Mucosa of stomach (tissue), 1 donor: ENCODE measurements around the gene USH2A.

ENCODE experiments used
- H3K27me3 ChIP-seq: one replicate; pipeline ENCODE4 v1.7.0; 2013; ENCODE audit warnings: mild to moderate bottlenecking, low read length; ENCODE audit not compliant: control insufficient read depth, insufficient read depth
- H3K36me3 ChIP-seq: one replicate; pipeline ENCODE4 v1.7.0; 2013; ENCODE audit warnings: low read length; ENCODE audit not compliant: control insufficient read depth, insufficient read depth
- H3K4me1 ChIP-seq: one replicate; pipeline ENCODE4 v1.7.0; 2013; ENCODE audit warnings: mild to moderate bottlenecking, low read length; ENCODE audit not compliant: control insufficient read depth, insufficient read depth
- H3K4me3 ChIP-seq: one replicate; pipeline ENCODE4 v1.7.0; 2013; ENCODE audit warnings: low read length
- H3K9ac ChIP-seq: one replicate; pipeline ENCODE4 v1.7.0; 2013; ENCODE audit warnings: mild to moderate bottlenecking, low read length, moderate library complexity
- H3K9me3 ChIP-seq: one replicate; pipeline ENCODE4 v1.7.0; 2013; ENCODE audit warnings: mild to moderate bottlenecking, low read length, moderate library complexity; ENCODE audit not compliant: control insufficient read depth
- donor health status: Pancreatic carcinoma.

USH2A gene

GRCh38 chr1:215819114-215819513 lies 604.1 kb downstream of the USH2A start:
- no peaks in the 10 kb centered on the region for H3K27me3 ChIP-seq
- H3K9me3 ChIP-seq = no peaks in the 10 kb centered on the region
- H3K4me3 ChIP-seq = no peak overlapping the region
- H3K9ac ChIP-seq = no peak overlapping the region
- no peaks in the 10 kb centered on the region for H3K4me1 ChIP-seq
- H3K36me3 ChIP-seq = no peaks in the 10 kb centered on the region

DNA sequence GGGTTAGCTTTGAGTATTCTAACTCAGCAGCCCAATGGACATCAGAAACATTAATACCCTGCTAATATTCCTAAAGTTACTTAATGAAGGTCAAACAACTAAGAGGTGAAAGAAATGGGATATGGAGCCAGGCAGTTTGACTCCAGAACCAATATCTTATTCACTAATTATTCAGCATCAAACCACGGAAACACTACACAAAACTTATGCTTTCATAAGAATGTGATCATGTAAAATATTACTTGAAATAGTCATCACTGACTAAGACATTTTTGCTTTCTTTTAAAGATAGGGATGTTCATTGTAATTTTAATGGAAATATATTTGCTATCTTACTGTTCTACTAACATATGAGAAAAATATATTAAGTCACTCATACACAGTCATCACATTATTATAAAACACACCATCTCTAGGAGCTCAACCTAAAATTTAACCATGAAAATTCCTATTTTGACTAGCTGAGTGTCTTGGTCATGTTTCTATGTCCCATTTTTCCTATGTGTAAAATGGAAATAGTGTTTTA lies 615.3 kb downstream of the USH2A start:
- Histone ChIP-seq H3K4me3 (no peak overlapping the region), H3K27me3 (no peaks in the 10 kb centered on the region), H3K4me1 (no peaks in the 10 kb centered on the region), H3K9me3 (no peaks in the 10 kb centered on the region), H3K36me3 (no peaks in the 10 kb centered on the region), H3K9ac (no peak overlapping the region)

- Histone ChIP-seq H3K9me3 (no peaks in the 10 kb centered on the region), H3K36me3 (no peaks in the 10 kb centered on the region), H3K4me1 (no peaks in the 10 kb centered on the region), H3K27me3 (no peaks in the 10 kb centered on the region), H3K9ac (no peak overlapping the region), H3K4me3 (no peak overlapping the region)
Observed at GRCh38 chr1:215807218-215807617, 616.0 kb downstream of the USH2A start.

DNA sequence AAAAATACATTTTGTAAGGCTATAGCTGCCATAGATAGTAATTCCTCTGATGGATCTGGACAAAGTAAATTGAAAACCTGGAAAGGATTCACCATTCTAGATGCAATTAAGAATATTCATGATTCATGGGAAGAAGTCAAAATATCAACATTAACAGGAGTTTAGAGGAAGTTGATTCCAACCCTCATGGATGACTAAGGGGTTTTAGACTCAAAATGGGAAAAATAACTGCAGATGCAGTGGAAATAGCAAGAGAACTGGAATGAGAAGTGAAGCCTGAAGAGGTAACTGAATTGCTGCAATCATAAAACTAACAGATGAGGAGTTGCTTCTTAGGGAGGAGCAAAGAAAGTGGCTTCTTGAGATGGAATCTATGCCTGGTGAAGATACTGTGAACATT lies 625.4 kb downstream of the USH2A start:
- H3K27me3 ChIP-seq = no peaks in the 10 kb centered on the region
- no peaks in the 10 kb centered on the region for H3K9me3 ChIP-seq
- H3K4me1 ChIP-seq = no peaks in the 10 kb centered on the region
- H3K9ac ChIP-seq = no peak overlapping the region
- H3K36me3 ChIP-seq = no peaks in the 10 kb centered on the region
- no peak overlapping the region for H3K4me3 ChIP-seq

- H3K9ac ChIP-seq = no peak overlapping the region
- no peaks in the 10 kb centered on the region for H3K36me3 ChIP-seq
- H3K4me3 ChIP-seq = no peak overlapping the region
- H3K27me3 ChIP-seq = no peaks in the 10 kb centered on the region
- no peaks in the 10 kb centered on the region for H3K4me1 ChIP-seq
- H3K9me3 ChIP-seq = no peaks in the 10 kb centered on the region
Observed at GRCh38 chr1:215794156-215794555, 629.1 kb downstream of the USH2A start.

DNA sequence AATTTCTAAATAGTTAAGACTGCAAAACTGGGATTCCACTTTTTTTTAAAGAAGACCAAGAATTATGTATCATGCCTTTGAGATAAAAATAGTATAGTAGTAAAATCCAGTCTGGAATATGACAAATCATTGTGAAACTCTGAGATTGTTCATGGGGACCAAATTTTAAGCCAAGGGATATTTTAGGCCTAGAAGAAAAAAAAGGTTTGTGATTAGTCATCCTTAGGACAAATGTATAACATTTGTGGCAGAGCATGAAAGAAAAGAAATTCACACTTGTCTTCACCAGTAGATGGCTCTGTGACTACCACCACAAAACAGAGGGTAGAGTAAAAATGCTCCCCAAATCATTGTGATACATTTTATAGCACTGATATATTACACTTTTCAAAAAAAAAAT lies 630.1 kb downstream of the USH2A start:
- H3K9me3 ChIP-seq = no peaks in the 10 kb centered on the region

GRCh38 chr1:215792446-215792845 lies 630.8 kb downstream of the USH2A start:
- Histone ChIP-seq H3K9me3 (no peaks in the 10 kb centered on the region), H3K4me1 (no peaks in the 10 kb centered on the region), H3K36me3 (no peaks in the 10 kb centered on the region), H3K9ac (no peak overlapping the region), H3K4me3 (no peak overlapping the region), H3K27me3 (no peaks in the 10 kb centered on the region)

More for the DNA sequence above, 630.1 kb downstream of the USH2A start:
- H3K4me1 ChIP-seq = no peaks in the 10 kb centered on the region
- no peak overlapping the region for H3K4me3 ChIP-seq
- H3K27me3 ChIP-seq = no peaks in the 10 kb centered on the region
- no peaks in the 10 kb centered on the region for H3K36me3 ChIP-seq
- H3K9ac ChIP-seq = no peak overlapping the region

DNA sequence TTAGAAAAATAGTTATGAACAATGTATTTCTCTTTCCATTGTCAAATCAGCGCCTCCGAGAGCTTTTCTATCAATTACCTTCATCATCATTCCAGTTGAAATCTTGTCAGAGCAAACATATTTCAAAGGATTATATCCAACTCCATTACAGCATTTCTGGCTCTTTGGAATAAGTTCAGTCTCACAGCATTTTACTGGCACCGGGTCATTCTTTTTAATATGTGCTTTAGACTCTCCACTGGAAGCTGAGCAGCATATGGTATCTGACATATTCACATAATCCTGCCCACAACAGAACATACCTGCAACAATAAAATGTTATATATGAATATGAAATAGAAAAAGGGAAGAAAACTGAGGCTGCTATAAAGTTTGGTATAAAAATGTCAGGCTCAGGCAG lies 633.3 kb downstream of the USH2A start:
- no peak overlapping the region for H3K9ac ChIP-seq
- no peak overlapping the region for H3K4me3 ChIP-seq
- no peaks in the 10 kb centered on the region for H3K36me3 ChIP-seq
- H3K9me3 ChIP-seq = no peaks in the 10 kb centered on the region
- no peaks in the 10 kb centered on the region for H3K4me1 ChIP-seq
- H3K27me3 ChIP-seq = no peaks in the 10 kb centered on the region

DNA sequence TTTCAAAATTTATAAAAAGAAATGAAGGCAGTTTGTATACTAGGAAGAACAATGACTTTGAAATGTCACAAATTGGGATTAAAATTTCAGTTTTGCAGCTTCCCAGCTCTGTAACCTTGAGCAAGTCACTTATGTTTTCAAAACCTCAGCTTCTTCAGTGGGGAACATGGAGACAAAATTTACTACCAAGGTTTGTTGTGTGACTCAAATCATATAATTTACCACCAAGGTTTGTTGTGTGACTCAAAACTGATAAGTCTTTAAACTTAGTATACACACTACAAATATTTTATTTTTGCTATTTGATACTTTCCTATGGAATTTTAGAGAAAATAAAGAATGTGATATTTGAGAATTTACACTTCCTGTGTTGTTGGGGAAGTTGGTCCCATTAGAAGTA lies 636.3 kb downstream of the USH2A start:
- Histone ChIP-seq H3K36me3 (no peaks in the 10 kb centered on the region), H3K9ac (no peak overlapping the region), H3K27me3 (no peaks in the 10 kb centered on the region), H3K4me1 (no peaks in the 10 kb centered on the region), H3K4me3 (no peak overlapping the region), H3K9me3 (no peaks in the 10 kb centered on the region)

GRCh38 chr1:215780641-215781040 lies 642.6 kb downstream of the USH2A start:
- no peak overlapping the region for H3K4me3 ChIP-seq
- no peaks in the 10 kb centered on the region for H3K9me3 ChIP-seq
- no peaks in the 10 kb centered on the region for H3K4me1 ChIP-seq
- H3K27me3 ChIP-seq = no peaks in the 10 kb centered on the region
- no peak overlapping the region for H3K9ac ChIP-seq
- H3K36me3 ChIP-seq = no peaks in the 10 kb centered on the region

DNA sequence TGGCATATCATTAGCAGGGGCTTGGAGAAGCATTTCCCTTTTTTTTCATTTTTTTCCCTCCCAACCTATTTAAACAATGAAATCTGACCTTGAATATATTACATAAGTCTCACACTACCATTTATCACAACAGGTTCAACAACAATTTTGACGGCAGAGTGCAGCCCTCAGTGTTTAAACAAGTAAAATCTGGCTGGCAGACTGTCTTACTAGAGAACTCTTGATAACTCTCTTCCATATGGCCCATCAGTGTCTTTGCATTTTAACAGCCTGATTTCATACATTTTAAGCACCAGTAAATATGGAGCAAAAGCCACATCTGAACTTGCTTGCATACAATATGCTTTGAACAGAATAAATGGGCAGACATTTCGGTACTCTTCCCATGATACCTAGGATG lies 643.1 kb downstream of the USH2A start:
- no peaks in the 10 kb centered on the region for H3K36me3 ChIP-seq
- H3K4me1 ChIP-seq = no peaks in the 10 kb centered on the region
- no peaks in the 10 kb centered on the region for H3K9me3 ChIP-seq
- H3K27me3 ChIP-seq = no peaks in the 10 kb centered on the region
- no peak overlapping the region for H3K9ac ChIP-seq
- H3K4me3 ChIP-seq = no peak overlapping the region

DNA sequence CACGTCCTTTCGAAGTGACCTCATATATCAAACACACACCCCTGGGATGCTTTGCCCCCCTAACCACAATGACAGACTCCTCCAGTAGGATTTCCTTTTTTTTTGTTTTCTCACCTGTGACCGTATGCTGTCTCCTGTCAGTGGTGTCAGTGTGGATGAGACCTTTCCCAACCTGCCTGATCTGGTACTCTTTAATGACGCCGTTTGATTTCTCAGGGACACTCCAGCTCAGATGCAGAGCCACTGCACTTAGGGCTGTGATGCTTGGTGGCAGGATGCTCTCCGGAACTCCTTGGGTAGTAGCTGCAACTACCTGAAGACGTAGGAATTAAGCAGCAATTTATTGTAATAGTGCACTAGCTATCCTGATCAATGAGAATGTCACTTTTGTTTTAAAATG lies 643.5 kb downstream of the USH2A start:
- Histone ChIP-seq H3K9me3 (no peaks in the 10 kb centered on the region), H3K4me3 (no peak overlapping the region), H3K36me3 (no peaks in the 10 kb centered on the region), H3K9ac (no peak overlapping the region), H3K4me1 (no peaks in the 10 kb centered on the region), H3K27me3 (no peaks in the 10 kb centered on the region)

DNA sequence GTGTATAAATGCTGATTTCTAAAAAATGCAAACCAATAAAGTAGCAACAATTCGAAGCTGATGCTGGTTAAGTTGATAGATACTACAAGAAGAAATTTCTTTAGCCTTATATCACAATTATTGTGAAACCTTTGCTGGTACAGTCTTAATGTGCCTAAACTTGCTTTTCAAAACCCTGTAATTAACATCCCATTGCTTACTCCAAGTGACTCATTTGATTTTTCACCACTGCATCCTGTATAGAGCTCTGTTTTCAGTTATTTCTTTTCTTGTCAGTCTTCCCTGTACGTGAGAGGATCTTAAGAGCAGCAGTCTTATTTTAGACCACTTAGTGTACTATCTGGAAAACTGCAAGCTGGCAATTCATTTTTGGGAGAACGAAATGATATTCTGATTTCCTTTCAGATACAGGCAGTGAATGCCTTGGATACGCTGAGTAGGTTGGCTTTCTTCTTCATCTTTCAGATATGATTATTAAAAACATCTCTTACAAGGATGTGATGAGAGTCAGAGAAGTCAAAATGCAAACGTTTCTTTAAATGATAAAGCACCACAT lies 645.8 kb downstream of the USH2A start:
- H3K4me3 ChIP-seq = no peak overlapping the region
- no peaks in the 10 kb centered on the region for H3K27me3 ChIP-seq
- no peaks in the 10 kb centered on the region for H3K36me3 ChIP-seq
- no peaks in the 10 kb centered on the region for H3K9me3 ChIP-seq
- no peaks in the 10 kb centered on the region for H3K4me1 ChIP-seq
- H3K9ac ChIP-seq = no peak overlapping the region
